GM21390 (cell line): ENCODE data around the gene ATP2C2.

Experiments used
- ATAC-seq: cut with Tn5 transposase; IDR thresholded peaks from one replicate; pipeline ENCODE4 v1.9.1; 2021; ENCODE audit not compliant: unreplicated experiment

The ATP2C2 gene

DNA sequence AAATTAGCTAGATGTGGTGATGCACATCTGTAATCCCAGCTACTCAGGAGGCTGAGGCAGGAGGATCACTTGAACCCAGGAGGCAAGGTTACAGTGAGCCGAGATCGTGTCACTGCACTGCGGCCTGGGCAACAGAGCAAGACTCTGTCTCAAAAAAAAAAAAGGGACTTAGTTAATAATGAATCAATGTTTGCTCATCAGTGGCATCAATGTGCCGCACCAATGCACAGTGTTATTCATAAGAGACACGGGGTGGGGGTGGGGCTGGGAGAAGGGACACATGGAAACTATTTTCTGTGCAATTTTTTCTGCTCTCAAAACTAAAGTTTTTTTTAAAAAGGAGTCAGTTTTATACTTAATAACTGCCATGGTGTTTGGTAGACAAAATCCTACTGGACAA lies 6.8 kb upstream of the ATP2C2 start:
- no peak for ATAC-seq

DNA sequence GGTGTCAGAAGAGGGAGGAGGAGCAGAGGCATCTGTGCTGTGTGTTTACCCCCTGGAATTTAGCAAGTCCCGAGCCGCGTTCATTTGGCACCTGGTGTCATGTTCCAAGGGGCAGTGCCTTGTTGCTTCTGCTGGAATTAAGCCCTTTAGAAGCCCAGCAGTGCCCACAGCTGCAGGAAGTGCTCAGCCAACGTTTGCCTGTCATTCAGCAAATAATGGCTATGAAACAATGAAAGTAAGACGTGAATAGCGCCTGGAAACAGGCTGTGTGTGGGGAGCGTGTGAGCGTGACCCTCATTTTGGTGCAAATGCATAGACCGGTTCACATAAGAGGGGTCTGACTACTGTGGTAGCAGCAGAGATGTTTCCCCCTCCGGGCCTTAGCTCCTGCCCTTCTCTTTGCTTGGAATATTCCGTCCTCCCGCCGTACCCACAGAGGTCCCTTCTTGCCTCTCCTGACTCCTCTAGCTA lies 5.8 kb upstream of the ATP2C2 start:
- ATAC-seq, result no peak

- no peak for ATAC-seq
Measured at GRCh38 chr16:84366208-84366607, 2.1 kb upstream of the ATP2C2 start.

DNA sequence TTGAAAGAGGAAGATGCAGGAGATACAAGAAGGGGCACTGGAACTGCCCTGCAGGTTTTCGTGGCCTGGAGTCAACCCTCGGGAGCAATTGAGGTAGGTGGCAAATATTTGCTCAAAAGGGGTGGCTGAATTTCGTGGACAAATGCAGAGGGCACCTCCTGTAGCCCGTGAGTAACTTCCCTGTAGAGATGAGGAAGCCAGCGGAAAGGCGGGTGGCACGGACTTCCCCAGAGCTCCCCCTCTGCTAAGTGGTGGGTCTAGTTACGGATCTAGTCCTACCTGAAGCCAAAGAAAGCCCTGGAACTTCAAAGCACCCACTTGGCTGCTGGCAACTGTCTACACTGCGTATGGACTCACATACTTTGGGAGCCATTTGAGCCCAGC lies 1.0 kb upstream of the ATP2C2 start:
- ATAC-seq, result no peak

DNA sequence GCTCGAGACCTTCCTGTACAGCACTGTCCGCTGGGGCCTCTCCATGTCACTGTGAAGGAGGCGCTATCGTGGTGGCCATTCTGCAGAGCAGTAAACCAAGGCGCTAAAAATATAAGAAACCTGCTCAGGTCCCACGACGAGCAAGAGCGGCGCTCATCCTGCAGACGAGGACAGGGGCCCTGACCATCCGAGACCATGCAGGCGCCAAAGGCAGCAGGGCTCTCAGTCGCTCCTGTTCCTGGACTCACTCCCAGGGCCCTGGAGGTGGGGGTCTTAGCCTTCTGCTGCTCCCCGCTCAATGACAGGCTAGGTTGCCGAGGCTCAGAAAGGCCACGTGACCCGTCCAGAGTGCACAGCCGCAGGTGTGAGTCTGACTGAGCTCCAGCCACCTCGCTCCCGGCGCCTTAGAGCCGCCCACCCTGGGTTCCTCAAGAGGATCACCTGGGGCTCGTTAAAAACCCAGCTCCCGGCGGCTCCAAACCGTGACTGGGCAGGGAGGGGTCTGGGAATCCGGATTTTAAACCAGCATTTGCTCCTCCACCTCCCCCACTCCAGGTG lies 509 bp upstream of the ATP2C2 start:
- ATAC-seq, result no peak

DNA sequence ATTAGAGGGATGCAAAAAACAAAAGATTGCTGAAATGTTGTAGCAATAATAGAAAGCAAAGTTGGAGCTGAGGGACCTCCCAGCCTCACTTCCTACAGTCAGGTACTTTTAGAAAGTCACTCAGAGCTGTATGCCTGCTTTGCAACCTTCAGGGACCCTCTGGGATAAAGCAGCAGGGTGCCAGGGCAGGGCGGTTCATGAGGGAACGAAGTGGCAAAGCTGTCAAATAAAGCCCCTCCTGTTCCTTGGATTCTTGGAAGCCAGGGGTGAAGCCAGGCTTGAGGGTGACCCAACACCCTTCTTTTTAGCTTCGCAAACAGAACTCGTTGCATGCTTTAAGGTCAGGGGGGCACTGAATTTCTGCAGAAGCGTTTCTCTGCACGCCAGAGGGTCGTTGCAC lies 767 bp downstream of the ATP2C2 start:
- no peak for ATAC-seq

- ATAC-seq, result no peak
Measured at GRCh38 chr16:84369938-84370627, 1.7 kb downstream of the ATP2C2 start.

DNA sequence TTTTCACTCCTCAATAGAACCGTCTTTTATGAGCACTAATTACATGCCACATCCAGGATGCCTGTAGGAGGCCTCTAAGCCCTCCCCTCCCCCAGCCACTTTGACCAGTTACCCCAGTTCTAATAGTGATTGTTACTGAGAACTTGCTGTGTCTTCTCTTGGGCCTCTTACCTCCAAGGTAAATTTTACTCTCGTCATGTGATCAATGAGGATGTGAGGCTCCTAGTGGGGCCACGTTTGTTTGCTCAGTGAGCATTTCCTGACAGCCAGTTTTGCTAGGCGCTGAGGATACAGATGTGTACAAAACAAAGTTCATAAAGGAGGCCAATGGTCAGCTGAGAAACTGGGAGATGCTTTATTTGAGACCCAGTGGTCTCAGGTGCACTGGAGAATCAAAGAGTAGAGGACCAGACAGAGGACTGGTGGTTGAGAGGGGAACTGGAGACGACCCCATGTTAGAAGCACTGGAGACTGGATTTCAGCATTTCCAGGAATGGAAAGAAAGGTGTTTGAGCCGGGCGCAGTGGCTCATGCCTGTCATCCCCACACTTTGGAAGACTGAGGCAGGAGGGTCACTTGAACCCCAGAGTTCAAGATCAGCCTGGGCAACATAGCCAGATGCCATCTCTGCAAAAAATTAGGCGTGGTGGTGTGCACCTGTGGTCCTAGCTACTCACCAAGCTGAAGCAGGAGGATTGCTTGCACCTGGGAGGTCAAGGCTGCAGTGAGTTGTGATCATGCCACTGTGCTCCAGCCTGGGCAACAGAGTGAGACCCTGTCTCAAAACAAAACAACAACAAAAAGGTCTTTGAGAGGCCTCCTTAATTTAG lies 2.6 kb downstream of the ATP2C2 start:
- ATAC-seq, result no peak

- ATAC-seq, result no peak
Measured at GRCh38 chr16:84371553-84371865, 3.2 kb downstream of the ATP2C2 start.

DNA sequence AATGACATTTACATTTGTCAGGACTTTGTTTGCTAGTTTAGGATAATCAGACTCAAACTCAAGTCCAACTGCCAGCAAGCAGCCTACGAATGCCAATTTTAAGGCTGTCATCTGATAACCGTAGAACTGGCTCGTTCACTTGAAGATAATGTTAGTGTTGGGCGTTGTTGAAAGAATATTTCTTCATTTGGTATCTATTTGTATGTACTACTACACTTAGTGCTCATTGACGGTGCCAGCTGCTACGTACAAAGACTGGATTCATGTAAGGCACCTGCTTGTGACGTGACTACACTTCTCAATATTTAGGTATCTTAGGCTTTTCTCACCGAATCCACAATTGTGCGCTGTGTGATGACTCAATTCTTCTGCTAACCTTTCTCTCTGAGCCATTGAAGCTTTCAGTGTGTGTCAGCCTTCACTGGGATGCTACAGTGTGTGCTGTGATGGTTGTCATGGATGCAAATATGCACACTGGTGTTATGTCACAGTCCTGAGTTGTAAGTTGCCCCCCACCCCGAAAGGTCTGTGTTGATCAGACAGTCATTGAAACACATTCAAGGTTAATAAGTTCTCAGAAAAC lies 5.7 kb downstream of the ATP2C2 start:
- ATAC-seq, result no peak

- ATAC-seq, result no peak
Measured at GRCh38 chr16:84378099-84378498, 9.8 kb downstream of the ATP2C2 start.

DNA sequence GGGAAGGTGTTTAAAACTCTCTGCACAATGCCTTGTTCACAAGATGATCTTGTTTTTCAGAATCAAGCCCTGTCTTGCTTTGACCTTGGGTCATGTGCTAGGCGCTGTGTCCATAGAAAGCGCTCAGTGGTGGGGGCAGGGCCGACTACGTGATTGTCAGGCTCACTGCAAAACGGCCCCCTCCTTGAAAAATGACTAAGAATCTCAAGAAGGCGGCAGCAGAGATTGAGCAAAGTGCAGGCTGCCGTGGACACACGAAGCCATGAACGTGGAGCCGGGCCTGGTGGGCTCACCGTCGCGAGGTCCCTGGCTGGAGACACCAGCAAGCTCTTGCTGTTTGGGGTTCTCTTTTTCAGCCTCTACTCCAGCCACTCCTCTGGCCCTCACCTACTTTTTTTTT lies 10.2 kb downstream of the ATP2C2 start:
- ATAC-seq, result no peak

DNA sequence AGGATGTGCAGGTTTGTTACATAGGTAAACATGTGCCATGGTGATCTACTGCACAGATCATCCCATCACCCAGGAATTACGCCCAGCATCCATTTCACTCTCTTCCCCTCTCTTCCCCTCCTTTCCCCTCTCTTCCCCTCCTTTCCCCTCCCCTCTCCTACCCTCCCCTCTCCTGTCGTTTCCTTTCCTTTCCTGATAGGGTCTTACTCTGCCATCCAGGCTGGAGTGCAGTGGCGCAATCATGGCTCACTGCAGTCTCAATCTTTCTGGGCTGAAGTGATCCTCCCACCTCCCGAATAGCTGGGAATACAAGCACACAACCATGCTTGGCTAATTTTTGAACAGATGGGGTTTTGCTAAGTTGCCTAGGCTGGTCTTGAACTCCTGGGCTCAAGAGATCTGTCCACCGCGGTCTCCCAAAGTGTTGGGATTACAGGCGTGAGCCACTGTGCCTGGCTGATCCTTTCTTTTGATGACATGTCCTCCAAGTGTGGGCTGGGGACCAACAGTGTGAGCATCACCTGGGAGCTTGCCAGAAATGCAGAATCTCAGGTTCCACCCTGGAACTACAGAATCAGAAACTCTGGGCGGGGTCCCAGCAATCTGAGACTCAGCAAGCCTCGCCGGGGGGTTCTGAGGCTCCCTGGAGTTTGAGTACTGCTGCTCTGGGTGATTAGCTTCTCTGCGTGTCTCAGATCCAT lies 10.8 kb downstream of the ATP2C2 start:
- ATAC-seq, result no peak

- ATAC-seq, result no peak
Measured at GRCh38 chr16:84379709-84380362, 11.5 kb downstream of the ATP2C2 start.

GRCh38 chr16:84380405-84380804 lies 12.1 kb downstream of the ATP2C2 start:
- ATAC-seq, result no peak

DNA sequence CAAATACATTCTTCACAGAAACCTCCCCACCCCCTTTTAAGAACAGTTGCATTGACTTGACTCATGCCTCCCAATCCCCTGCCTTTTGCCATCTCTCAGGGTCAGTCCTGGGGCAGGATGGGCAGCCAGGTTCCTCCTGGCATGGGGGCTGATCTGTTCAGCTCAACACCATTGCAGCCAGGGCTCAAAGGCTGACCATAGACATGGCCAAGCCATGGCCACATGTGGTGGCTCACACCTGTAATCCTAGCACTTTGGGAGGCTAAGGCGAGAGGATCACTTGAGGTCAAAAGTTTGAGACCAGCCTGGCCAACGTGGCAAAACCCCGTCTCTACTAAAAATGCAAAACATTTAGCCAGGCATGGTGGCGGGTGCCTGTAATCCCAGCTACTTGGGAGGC lies 14.1 kb downstream of the ATP2C2 start:
- no peak for ATAC-seq

GRCh38 chr16:84383106-84383505 lies 14.8 kb downstream of the ATP2C2 start:
- no peak for ATAC-seq

DNA sequence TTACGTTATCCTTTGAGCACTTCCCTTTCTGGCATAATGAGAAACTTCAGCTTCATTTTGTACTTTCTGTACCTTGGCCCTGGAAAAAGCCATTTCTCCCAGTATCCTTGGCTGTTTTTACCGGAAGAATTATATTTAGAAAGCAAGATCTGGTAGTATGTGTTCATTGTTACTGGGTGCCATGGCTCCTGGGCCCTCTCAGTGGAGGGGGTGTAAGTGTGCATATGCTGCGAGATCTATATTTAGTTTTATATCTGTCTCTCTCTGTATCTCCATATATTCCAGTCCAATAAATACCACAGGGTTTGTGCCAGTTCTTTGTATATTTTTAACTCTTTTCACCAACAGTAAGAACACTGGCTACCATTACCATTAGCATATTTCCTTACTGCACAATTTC lies 17.7 kb downstream of the ATP2C2 start:
- ATAC-seq, result no peak

DNA sequence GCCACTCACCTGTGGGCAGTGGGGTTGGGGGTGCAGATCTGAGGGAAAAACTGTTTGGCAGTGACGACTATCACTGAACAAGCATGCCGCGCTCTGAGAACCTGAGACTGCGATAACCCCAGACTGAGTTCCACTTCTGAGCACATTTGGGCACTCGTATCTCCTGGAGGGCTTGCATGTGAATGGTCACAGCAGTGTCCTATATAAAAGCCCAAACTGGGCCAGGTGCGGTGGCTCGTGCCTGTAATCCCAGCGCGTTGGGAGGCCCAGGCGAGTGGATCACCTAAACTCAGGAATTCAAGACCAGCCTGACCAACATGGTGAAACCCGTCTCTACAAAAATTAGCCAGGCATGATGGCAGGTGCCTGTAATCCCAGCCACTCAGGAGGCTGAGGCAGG lies 18.7 kb downstream of the ATP2C2 start:
- no peak for ATAC-seq

DNA sequence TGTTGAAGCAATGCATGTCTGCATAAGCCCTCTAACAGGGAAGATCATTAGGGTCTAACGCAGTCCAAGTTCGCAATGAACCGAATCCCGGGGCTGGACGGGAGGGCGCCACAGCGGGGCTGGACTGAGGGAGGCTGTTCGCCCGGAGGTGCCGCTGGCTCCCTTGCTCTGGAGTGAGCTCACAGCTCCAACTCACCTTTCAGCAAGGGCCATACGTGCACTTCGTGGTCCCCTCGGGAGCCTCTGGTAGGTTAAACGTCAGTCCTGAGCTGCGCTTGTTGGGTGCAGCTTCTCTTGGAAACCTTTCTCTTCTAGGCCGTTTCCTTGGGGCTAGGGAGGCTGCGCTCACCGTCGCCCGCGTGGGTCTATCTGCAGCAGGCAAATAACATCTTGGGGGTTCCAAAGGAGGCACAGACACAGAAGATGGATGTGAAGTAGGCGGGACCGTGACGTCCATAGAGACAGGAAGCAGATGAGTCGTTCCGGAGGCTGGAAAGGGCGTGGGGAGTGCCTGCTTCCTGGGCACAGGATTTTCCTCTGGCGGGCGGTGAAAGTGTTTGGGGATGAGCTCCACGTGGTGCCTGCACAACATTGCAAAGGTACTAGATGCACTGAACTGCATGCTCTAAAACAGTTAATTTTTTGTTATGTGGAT lies 21.9 kb downstream of the ATP2C2 start:
- no peak for ATAC-seq
